ENCODE measurements around the gene CLEC1B. TPM values are rescaled to one million over a fixed set of nuclear protein-coding genes. Genes with fewer than 3 reads are reported as not detected.
"Not testable (repeated sequence)": the region's sequence is repeated elsewhere in the genome, so short reads cannot be mapped to it uniquely, and the experiment has no call there.

Gene CLEC1B
- not detected in 2 replicates for total RNA-seq

GRCh38 chr12:9999016-9999415 is at the start of gene CLEC1B:
CLEC1B (minus strand) TSS chr12:9999121; CDS start chr12:9999100, 21 bp downstream.
- intact Hi-C loops (cut with micrococcal nuclease), result loop anchor here (2.0 kb wide), 1 partner anchor 40 kb away; no protein-coding TSS in a partner anchor

DNA sequence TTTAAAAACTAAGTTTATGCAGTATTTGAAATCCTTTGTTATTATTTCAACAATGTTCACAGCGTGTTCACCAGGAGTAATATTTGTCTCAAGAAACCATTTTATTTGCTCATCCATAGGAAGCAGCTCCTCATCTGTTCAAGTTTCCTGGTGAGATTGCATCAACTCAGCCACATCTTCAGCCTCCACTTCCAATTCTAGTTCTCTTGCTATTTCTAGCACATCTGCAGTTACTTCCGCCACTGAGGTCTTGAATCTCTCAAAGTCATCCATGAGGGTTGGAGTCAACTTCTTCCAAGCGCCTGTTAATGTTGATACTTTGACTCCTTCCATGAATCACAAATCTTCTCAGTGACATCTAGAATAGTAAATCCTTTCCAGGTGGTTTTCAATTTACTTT is 49.6 kb upstream of the CLEC1B start:
- intact Hi-C loops (cut with micrococcal nuclease), result no loop called here

DNA sequence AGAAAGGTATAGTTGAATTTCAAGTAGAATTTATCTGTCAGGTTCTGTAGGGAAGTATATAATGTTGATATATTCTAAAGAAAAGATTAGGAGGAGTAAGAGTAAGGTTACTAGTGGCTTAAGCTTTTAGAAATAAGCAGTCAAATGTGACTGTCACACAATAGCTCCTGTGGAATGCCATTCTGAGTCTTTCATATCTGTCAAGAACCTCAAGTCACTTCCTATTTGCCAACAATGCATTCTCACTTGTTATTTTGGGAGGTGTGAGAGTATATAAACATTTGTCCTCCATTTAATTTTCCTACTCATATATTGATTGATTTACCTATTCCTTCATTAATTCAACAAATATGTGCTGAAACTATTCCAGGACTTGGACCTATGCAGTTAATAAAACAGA is 43.2 kb upstream of the CLEC1B start:
- intact Hi-C loops (cut with micrococcal nuclease), result no loop called here

DNA sequence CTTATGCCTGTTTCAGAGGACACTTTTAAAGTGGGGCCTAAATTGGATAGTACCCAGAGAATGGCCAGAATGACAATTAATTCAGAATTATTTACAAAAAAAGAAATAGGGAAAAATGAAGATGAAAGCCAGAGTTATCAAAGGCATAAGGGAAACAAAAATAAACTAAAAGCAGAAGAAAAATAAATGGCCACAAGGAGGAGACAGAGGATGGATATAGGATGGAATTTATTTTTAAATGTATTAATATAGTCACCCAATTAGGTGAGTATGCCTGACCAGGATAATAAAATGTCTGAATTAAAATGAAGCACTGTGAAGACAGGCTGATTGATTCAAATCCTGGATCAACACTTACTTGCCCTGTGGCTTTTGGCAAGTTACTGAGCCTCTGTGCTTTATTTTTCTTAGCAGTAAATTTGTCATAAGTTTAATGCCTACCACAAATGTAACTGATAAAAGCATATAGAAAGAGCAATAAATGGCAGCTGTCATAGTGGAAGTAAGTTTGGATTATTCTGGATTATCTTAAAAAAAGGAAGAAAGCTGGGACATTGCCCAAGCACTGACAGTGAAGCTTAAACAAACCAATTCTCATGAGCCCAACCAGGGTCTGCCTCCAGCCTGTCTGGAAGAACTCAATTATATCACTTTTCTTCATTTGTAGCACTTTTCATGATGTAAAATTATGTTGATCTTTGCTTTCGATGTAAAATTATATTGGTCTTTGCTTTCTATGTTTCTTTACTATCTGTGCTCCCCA is 35.0 kb upstream of the CLEC1B start:
- intact Hi-C loops (cut with micrococcal nuclease), result loop anchor here (1.0 kb wide), 1 partner anchor 106 kb away; no protein-coding TSS in a partner anchor

GRCh38 chr12:10031771-10032175 is 32.9 kb upstream of the CLEC1B start:
- intact Hi-C loops (cut with micrococcal nuclease), result no loop called here

DNA sequence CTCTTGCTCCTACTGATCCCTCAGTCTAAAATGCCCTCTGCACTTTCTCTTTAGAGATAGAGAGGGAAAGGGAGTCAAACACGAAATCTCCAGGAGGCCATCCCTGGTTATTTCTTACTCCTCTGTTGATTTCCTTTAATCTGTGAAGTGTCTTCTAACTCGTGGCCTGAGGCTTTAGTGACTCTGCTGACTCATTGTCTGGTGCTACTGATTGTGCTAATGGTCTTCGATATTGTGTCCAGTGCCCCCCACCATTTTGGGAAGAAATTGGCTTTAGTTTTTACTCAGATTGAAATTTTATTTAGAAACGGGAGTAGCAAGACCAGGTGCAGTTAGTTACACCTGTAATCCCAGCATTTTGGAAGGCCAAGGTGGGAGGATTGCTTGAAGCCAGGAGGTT is 32.4 kb upstream of the CLEC1B start:
- intact Hi-C loops (cut with micrococcal nuclease), result no loop called here

DNA sequence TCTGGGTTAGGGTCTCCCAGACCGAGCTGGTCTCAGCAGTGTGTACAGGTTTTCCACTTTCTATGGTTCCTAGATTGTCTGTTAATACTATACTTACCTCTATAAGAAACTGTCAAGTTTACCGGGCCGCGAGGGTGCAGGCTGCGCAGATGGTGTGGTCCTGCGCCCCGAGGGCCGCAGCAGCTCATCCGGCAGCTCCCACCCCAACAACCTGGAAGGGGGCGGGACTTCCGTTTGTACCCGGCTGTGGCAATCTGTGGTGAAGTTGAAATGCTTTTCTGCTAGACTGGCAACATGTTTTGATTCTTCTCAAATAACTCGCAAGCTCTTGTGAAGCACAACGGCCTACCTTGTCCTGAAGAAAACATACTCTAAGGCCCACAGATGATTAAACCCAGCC is 31.5 kb upstream of the CLEC1B start, which contains the start of gene CLEC9A:
Gene CLEC9A (plus strand): TSS at position 237 of the 400 bp plus-strand sequence. CDS start 22,006 bp downstream, outside the sequence.
- intact Hi-C loops (cut with micrococcal nuclease), result no loop called here

- intact Hi-C loops (cut with micrococcal nuclease), result no loop called here
These were observed 28.8 kb upstream of the CLEC1B start for GRCh38 chr12:10027721-10028120.

- intact Hi-C loops (cut with micrococcal nuclease), result no loop called here
These were observed 28.4 kb upstream of the CLEC1B start for GRCh38 chr12:10027311-10027710.

- intact Hi-C loops (cut with micrococcal nuclease), result not testable (repeated sequence)
These were observed 27.7 kb upstream of the CLEC1B start for GRCh38 chr12:10026666-10027065.

- intact Hi-C loops (cut with micrococcal nuclease), result no loop called here
These were observed 26.3 kb upstream of the CLEC1B start for GRCh38 chr12:10025236-10025635.

GRCh38 chr12:10021342-10021741 is 22.4 kb upstream of the CLEC1B start:
- intact Hi-C loops (cut with micrococcal nuclease), result no loop called here

DNA sequence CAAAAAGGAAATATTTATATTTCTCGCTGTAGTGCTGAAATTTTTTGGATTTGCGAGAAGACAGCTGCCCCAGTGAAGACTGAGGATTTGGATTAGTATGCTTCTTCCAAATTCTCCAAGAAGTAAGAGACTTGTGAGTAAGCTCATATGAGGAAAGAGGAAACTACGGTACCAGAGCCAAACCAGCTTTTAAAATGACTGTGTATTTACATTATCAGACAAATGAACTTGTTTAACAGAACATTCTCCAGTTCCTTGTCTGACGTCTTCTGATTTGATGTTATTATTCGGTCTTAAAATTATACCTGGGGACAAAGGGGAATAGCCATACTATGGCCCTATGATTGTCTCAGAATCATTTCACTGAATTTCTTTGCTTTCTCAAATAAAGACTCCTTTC is 19.5 kb upstream of the CLEC1B start:
- intact Hi-C loops (cut with micrococcal nuclease), result no loop called here

- intact Hi-C loops (cut with micrococcal nuclease), result no loop called here
These were observed 18.0 kb upstream of the CLEC1B start for GRCh38 chr12:10016881-10017280.

DNA sequence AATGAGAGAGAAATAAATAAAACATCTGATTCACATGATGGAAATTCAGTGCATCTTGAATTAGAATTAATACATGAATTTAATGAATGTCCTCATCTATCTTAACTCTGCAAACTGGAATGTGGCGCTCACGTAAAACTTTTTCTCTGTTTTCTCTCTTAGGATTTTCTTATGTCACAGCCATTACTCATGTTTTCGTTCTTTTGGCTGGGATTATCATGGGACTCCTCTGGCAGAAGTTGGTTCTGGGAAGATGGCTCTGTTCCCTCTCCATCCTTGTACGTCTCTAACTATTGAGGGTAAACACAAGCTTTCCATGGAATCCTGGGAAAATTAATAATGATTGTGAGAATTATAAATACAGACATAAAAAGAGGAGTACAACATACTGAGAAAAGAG is 16.5 kb upstream of the CLEC1B start:
- intact Hi-C loops (cut with micrococcal nuclease), result no loop called here

GRCh38 chr12:10012630-10013330 is 13.9 kb upstream of the CLEC1B start:
- intact Hi-C loops (cut with micrococcal nuclease), result no loop called here

DNA sequence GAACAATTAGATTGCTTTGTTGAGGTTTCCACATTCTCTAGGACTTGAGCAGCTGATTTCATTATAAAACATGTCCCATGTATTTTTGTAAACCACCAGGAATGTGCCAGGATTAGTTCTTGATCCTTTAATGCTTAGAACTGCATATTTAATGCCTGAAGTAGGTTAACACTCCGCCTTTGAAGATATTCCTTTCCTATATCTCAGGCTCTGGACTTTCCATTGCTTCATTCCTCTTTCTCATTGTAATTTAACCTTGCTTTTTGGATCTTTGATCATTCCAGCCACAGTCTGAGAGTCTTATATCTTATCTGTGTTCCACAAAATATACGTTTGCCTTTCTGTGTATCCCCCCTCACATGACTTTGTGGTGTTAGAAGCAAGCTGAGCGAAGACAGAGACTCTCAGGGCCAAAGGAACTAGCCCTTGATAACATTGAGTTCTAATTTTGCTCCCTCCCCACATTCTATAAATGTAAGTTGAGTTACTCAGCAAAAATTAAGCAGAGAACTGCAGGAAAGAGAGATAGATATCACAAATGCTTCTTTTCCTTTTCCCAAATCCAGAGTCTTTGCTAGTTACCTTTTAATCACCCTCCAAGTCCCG is 2.4 kb upstream of the CLEC1B start:
- intact Hi-C loops (cut with micrococcal nuclease), result no loop called here

DNA sequence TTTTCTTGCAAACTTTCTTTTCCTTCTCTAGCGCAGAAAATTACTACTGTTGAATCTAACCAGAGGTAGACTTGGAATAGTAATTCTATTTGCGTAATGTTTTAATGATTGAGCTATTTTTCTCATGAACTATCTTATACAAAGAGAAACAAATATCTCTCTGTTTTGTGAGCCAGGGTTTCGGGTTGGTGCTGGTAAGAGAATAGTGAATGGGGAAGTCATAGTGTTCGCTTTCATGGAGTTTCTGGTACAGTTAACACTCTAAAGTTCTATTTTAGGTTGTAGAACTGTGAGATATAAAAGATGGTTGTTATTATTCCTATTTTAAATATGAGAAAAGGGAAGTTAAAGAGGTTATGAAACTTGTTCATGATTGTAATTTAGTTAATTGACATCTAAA is 6.6 kb downstream of the CLEC1B start:
- intact Hi-C loops (cut with micrococcal nuclease), result no loop called here

DNA sequence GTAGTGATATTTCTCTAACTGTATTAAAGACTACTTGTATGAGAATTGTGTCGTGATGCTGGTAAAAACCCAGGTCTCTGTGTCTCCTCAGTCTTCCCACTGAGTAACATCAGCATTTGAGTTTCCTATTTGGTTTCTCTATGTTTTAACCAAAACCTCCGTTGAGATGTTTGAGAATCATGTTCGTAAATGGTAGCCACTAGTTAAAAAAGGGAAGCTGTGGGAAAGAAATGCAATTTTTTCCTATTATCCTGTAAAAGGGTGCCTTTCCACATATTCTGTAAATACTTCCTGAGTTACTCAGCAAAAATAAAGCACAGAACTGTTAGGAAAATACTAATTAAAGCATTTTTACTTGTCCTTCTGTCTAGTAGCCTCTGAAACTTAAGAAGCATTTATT is 7.0 kb downstream of the CLEC1B start:
- intact Hi-C loops (cut with micrococcal nuclease), result no loop called here

DNA sequence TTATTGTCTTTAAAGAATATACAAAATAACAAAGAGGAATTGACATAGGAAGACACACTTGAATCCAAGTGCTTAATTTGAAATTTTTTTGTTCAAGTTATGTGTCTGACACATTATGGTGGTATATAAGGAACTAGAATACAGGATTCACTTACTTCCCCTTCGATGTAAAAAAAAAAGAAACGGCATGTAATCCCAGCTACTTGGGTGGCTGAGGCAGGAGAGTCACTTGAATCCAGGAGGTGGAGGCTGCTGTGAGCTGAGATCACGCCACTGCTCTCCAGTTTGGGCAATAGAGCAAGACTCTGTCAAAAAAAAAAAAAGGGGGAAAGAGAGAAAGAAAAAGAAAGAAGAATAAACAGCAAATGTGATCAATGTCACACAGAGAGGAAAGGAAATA is 18.8 kb downstream of the CLEC1B start:
- intact Hi-C loops (cut with micrococcal nuclease), result no loop called here

DNA sequence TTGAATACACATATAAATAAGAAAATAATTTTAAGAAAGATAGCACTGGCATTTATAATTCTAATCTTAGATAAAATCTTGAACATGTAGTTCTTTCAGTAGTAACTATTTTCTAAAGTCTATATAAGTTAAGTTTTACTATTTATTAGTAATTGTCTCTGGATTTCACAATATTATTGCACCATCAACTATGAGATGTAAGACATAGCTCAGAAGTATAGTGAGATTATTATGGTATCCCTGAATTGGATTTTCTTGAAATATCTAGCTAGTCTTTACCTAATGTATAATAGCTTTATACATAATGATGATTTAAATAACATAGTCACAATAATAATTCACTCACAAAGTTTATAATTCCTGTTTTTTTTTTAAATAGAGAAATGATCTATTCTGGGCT is 21.0 kb downstream of the CLEC1B start:
- intact Hi-C loops (cut with micrococcal nuclease), result no loop called here

- intact Hi-C loops (cut with micrococcal nuclease), result not testable (repeated sequence)
These were observed 22.3 kb downstream of the CLEC1B start for GRCh38 chr12:9976626-9977025.

All from T-helper 2 cell treated with Interferon-gamma antibody and Interleukin-4, amounts not matched to agents 100 ng/mL and 5 ng/mL, for 36 hours (primary cell).